IPS DF 6.9 (cell line): ENCODE results near the gene HSD3B2.

Experiments
- DNase-seq: peaks from one replicate; pipeline ENCODE4 v3.0.0-alpha.2; 2013; ENCODE audit warnings: low read depth, low spot score
- H3K27ac ChIP-seq: one replicate; pipeline ENCODE4 v1.5.1; 2013; ENCODE audit warnings: low read length, control low read depth
- H3K27me3 ChIP-seq: 2 replicates; pipeline ENCODE4 v1.6.1; 2013; ENCODE audit warnings: mild to moderate bottlenecking, low read length; ENCODE audit not compliant: control insufficient read depth, insufficient read depth
- H3K36me3 ChIP-seq: 2 replicates; pipeline ENCODE4 v1.6.1; 2013; ENCODE audit warnings: low read length; ENCODE audit not compliant: control insufficient read depth, insufficient read depth
- H3K4me1 ChIP-seq: 2 replicates; pipeline ENCODE4 v1.6.1; 2013; ENCODE audit warnings: low read length; ENCODE audit not compliant: control insufficient read depth, insufficient read depth
- H3K4me3 ChIP-seq: 2 replicates; pipeline ENCODE4 v1.5.1; 2013; ENCODE audit warnings: mild to moderate bottlenecking, low read length
- H3K9me3 ChIP-seq: 2 replicates; pipeline ENCODE4 v1.6.1; 2013; ENCODE audit warnings: low read length, inconsistent platforms; ENCODE audit not compliant: control insufficient read depth, insufficient read depth
- WGBS: extraction: QIAGEN DNeasy Blood & Tissue Kit; methylation state at CpG from one replicate; pipeline ENCODE4 v1.1.7; 2013; ENCODE audit warnings: mixed read lengths, missing lambda C conversion rate; ENCODE audit not compliant: insufficient read length, insufficient coverage; 5-methylcytosine and 5-hydroxymethylcytosine counted together

The HSD3B2 gene

GRCh38 chr1:119394085-119394484, 20.9 kb upstream of the HSD3B2 start:
- Histone ChIP-seq H3K36me3 (no peaks in the 10 kb centered on the region), H3K27me3 (no peaks in the 10 kb centered on the region), H3K27ac (no peak overlapping the region), H3K4me1 (no peaks in the 10 kb centered on the region), H3K9me3 (no peaks in the 10 kb centered on the region), H3K4me3 (no peak overlapping the region)
- WGBS, result no CpG with 5 or more reads among the region's 1 CpG
- DNase-seq, result no peak

- H3K4me1 ChIP-seq, result no peaks in the 10 kb centered on the region
- H3K27me3 ChIP-seq, result no peaks in the 10 kb centered on the region
- H3K9me3 ChIP-seq, result no peaks in the 10 kb centered on the region
- no peak overlapping the region for H3K4me3 ChIP-seq
- no peaks in the 10 kb centered on the region for H3K36me3 ChIP-seq
- no peak for DNase-seq
- no peak overlapping the region for H3K27ac ChIP-seq
Measured at GRCh38 chr1:119396982-119397381, 18.0 kb upstream of the HSD3B2 start.

- no peak overlapping the region for H3K4me3 ChIP-seq
- H3K4me1 ChIP-seq, result no peaks in the 10 kb centered on the region
- H3K36me3 ChIP-seq, result no peaks in the 10 kb centered on the region
- DNase-seq, result no peak
- H3K27me3 ChIP-seq, result no peaks in the 10 kb centered on the region
- WGBS, result no CpG with 5 or more reads among the region's 3 CpGs
- H3K27ac ChIP-seq, result no peak overlapping the region
- H3K9me3 ChIP-seq, result no peaks in the 10 kb centered on the region
Measured at GRCh38 chr1:119397986-119398385, 17.0 kb upstream of the HSD3B2 start.

- no peak overlapping the region for H3K4me3 ChIP-seq
- DNase-seq, result no peak
- H3K36me3 ChIP-seq, result no peaks in the 10 kb centered on the region
- no peaks in the 10 kb centered on the region for H3K9me3 ChIP-seq
- WGBS, result no CpG with 5 or more reads among the region's 2 CpGs
- no peaks in the 10 kb centered on the region for H3K27me3 ChIP-seq
- no peaks in the 10 kb centered on the region for H3K4me1 ChIP-seq
- H3K27ac ChIP-seq, result no peak overlapping the region
Measured at GRCh38 chr1:119404736-119405135, 10.2 kb upstream of the HSD3B2 start.

GRCh38 chr1:119409731-119410130, 5.2 kb upstream of the HSD3B2 start:
- no peak for DNase-seq
- Histone ChIP-seq H3K36me3 (no peaks in the 10 kb centered on the region), H3K4me1 (no peaks in the 10 kb centered on the region), H3K4me3 (no peak overlapping the region), H3K27ac (no peak overlapping the region), H3K27me3 (no peaks in the 10 kb centered on the region), H3K9me3 (no peaks in the 10 kb centered on the region)

GRCh38 chr1:119410961-119411360, 4.0 kb upstream of the HSD3B2 start:
- no CpG with 5 or more reads among the region's 3 CpGs for whole genome bisulfite sequencing

GRCh38 chr1:119416006-119416640, 1.2 kb downstream of the HSD3B2 start:
- H3K27ac ChIP-seq, result no peak overlapping the region
- 100% methylated on average over 1 of the region's 3 CpGs for WGBS

More at GRCh38 chr1:119410961-119411360, 4.0 kb upstream of the HSD3B2 start:
- H3K27ac ChIP-seq, result no peak overlapping the region
- H3K36me3 ChIP-seq, result no peaks in the 10 kb centered on the region
- no peaks in the 10 kb centered on the region for H3K27me3 ChIP-seq
- H3K4me3 ChIP-seq, result no peak overlapping the region
- H3K4me1 ChIP-seq, result no peaks in the 10 kb centered on the region
- DNase-seq, result no peak
- H3K9me3 ChIP-seq, result no peaks in the 10 kb centered on the region

GRCh38 chr1:119419109-119419508, 4.2 kb downstream of the HSD3B2 start:
- Histone ChIP-seq H3K27me3 (no peaks in the 10 kb centered on the region), H3K4me1 (no peaks in the 10 kb centered on the region), H3K9me3 (no peaks in the 10 kb centered on the region), H3K36me3 (no peaks in the 10 kb centered on the region), H3K4me3 (no peak overlapping the region), H3K27ac (no peak overlapping the region)
- DNase-seq, result no peak
- no CpG with 5 or more reads among the region's 5 CpGs for WGBS

More at GRCh38 chr1:119416006-119416640, 1.2 kb downstream of the HSD3B2 start:
- Histone ChIP-seq H3K9me3 (no peaks in the 10 kb centered on the region), H3K4me3 (no peak overlapping the region), H3K27me3 (no peaks in the 10 kb centered on the region), H3K4me1 (no peaks in the 10 kb centered on the region), H3K36me3 (no peaks in the 10 kb centered on the region)
- no peak for DNase-seq

- no peak for DNase-seq
- Histone ChIP-seq H3K27ac (no peak overlapping the region), H3K4me1 (no peaks in the 10 kb centered on the region), H3K27me3 (no peaks in the 10 kb centered on the region), H3K36me3 (no peaks in the 10 kb centered on the region), H3K4me3 (no peak overlapping the region), H3K9me3 (no peaks in the 10 kb centered on the region)
Measured at GRCh38 chr1:119420638-119421037, 5.7 kb downstream of the HSD3B2 start.

GRCh38 chr1:119422631-119423030, 7.7 kb downstream of the HSD3B2 start:
- H3K4me3 ChIP-seq, result no peak overlapping the region
- no peak overlapping the region for H3K27ac ChIP-seq
- no peaks in the 10 kb centered on the region for H3K36me3 ChIP-seq
- H3K27me3 ChIP-seq, result no peaks in the 10 kb centered on the region
- no peaks in the 10 kb centered on the region for H3K4me1 ChIP-seq
- DNase-seq, result no peak
- no peaks in the 10 kb centered on the region for H3K9me3 ChIP-seq

GRCh38 chr1:119428991-119429390, 14.0 kb downstream of the HSD3B2 start:
- Histone ChIP-seq H3K4me3 (no peak overlapping the region), H3K36me3 (no peaks in the 10 kb centered on the region), H3K27ac (no peak overlapping the region), H3K4me1 (no peaks in the 10 kb centered on the region), H3K27me3 (no peaks in the 10 kb centered on the region), H3K9me3 (no peaks in the 10 kb centered on the region)
- no peak for DNase-seq
- WGBS, result no CpG with 5 or more reads among the region's 2 CpGs
